Raji (cell line): ENCODE results near the gene SHMT1.

ENCODE experiments used
- POLR2A ChIP-seq: IDR thresholded peaks from 2 replicates; pipeline ENCODE4 v1.6.1; 2011; ENCODE audit warnings: low read depth, low read length, control low read depth; ENCODE audit not compliant: insufficient read depth

SHMT1 gene

DNA sequence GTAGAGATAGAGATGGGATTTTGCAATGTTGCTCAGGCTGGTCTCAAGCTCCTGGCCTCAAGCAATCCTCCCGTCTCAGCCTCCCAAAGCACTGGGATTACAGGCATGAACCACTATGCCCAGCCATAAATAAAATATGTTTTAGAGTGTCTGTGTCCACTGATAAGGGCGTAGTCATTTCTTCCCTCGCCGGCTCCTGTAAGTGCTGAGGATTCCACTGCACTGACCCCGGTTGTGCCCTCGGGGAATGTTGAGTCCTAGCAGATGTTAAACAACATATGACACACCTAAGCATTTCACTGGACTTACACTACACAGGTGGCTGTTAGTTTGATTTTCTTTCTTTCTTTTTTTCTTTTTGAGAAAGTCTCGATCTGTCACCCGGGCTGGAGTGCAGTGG is 5.6 kb upstream of the SHMT1 start:
- no peak for TF ChIP-seq POLR2A

DNA sequence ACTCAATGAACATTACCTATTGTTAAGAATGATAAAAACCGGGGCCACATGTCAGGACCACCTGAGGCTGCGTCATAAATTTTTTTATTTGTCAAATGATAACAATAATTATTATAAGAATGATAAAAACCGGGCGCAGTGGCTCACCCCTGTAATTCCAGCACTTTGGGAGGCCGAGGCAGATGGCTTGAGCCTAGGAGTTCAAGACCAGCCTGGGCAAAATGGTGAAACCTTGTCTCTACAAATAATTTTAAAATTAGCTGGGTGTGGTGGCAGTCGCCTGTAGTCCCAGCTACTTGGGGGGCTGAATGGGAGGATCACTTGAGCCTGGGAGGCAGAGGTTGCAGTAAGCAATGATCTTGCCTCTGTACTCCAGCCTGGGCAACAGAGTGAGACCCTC is 816 bp upstream of the SHMT1 start:
- no peak for TF ChIP-seq POLR2A

- TF ChIP-seq POLR2A, result no peak
Measured at GRCh38 chr17:18362698-18363100, 651 bp downstream of the SHMT1 start.

- no peak for TF ChIP-seq POLR2A
Measured at GRCh38 chr17:18361837-18362697, 1.3 kb downstream of the SHMT1 start.

GRCh38 chr17:18360518-18360917 is 2.8 kb downstream of the SHMT1 start:
- no peak for TF ChIP-seq POLR2A

DNA sequence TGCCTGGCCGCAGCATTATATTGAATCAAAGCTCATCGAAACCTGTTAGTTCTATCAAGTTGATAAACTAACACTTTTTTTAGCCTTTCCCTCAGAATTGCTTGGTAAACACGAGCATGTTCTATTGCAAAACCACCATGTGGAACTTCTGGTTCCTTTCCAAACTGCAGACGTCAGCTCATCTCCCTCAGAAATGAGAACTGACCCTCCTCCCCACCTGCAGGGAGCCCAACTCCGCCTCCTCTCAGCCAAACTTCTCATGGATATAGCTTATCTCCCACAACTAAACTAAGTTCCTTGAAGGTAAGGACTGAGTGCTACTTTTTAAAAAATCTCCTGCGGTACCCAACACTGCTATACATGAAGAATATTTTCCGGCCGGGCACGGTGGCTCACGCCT is 6.7 kb downstream of the SHMT1 start:
- no peak for TF ChIP-seq POLR2A

- no peak for TF ChIP-seq POLR2A
Measured at GRCh38 chr17:18353541-18353940, 9.8 kb downstream of the SHMT1 start.

GRCh38 chr17:18344021-18344420 is 19.3 kb downstream of the SHMT1 start:
- no peak for TF ChIP-seq POLR2A

GRCh38 chr17:18339933-18340332 is 23.4 kb downstream of the SHMT1 start:
- no peak for TF ChIP-seq POLR2A

GRCh38 chr17:18332909-18333489 is 30.4 kb downstream of the SHMT1 start:
- TF ChIP-seq POLR2A, result no peak

GRCh38 chr17:18331879-18332278 is 31.5 kb downstream of the SHMT1 start:
- no peak for TF ChIP-seq POLR2A

GRCh38 chr17:18328643-18329204 is 34.6 kb downstream of the SHMT1 start:
- no peak for TF ChIP-seq POLR2A

GRCh38 chr17:18327556-18327955 is 35.8 kb downstream of the SHMT1 start:
- no peak for TF ChIP-seq POLR2A

GRCh38 chr17:18327093-18327492 is 36.3 kb downstream of the SHMT1 start:
- no peak for TF ChIP-seq POLR2A

DNA sequence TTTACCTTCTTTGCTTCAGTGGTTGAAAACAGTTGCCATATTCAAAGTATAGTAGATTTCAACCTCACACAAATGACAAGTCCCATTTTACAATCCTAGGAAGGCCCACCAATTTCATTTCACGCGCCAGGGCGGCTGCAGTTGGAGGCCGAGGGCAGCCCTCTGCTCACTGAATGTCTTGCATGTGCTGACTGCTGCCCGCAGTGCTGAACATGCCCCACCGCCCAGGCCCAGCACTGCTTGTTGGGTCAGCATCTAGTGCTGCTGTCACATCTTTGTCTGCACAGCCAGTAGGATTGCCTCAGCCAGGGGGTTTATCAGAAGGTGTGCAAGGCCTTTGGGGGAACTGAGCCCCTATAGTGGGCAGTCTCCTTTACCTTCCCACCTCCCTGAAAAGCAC is 36.8 kb downstream of the SHMT1 start:
- no peak for TF ChIP-seq POLR2A

DNA sequence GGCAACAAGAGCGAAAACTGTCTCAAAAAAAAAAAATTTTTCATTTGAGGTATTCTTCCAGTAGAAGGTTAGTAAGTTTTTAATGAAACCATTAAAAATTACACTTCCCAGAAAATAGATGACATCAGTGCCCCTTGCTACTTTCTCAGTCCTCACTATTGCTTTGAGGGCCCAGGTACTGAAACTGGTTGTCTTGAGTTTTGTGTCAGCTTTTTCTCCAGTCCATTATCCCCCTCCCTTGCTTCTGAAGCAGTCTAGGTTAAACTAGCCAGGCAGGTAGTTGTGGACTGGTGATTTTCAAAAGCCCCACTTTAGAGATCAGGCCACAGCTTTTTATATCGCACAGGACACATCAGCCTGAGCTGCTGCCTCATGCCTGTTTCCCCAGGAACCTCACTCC is 37.3 kb downstream of the SHMT1 start:
- no peak for TF ChIP-seq POLR2A

- no peak for TF ChIP-seq POLR2A
Measured at GRCh38 chr17:18324140-18325050, 39.0 kb downstream of the SHMT1 start.
